GM11168 (cell line): ENCODE results near the gene GNPTG.

Source experiments
- in situ Hi-C: fragments of 300-500 bp; cut with MboI; formaldehyde crosslinking; loops from one replicate; pipeline ENCODE4 v1.12.0; 2022; ENCODE audit warnings: low sequenced_read_pairs; ENCODE audit not compliant: unreplicated experiment

The GNPTG gene

DNA sequence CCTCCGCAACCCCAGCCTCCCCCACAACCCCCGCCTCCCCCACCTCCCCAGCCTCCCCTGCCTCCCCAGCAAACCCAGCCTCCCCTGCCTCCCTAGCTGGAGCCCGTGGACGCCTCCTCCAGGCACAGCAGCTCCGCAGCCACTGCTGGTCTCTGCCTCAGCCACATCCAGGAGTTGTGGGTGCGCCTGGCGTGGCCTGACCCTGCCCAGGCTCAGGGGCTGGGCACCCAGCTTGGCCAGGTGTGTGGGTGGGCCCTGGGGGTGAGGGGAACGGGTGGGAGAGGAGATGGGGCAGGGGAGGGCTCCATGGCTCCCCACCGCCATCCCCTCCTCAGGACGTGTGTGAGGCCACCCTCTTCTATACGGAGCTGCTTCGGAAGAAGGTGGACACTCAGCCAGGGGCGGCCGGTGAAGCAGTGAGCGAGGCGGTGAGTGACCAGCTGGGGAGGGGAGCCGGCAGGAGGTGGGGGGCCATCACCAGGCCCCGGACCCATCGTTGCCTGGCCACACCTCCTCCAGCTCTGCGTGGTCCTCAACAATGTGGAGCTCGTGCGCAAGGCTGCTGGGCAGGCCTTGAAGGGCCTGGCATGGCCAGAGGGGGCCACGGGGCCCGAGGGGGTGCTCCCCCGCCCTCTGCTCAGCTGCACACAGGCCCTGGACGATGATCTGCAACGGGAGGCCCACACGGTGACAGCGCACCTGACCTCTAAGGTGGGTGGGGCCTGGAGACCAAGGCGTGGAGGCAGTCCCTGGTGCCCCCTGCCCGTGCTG is 5.9 kb upstream of the GNPTG start:
- in situ Hi-C loops, result no loop called here

DNA sequence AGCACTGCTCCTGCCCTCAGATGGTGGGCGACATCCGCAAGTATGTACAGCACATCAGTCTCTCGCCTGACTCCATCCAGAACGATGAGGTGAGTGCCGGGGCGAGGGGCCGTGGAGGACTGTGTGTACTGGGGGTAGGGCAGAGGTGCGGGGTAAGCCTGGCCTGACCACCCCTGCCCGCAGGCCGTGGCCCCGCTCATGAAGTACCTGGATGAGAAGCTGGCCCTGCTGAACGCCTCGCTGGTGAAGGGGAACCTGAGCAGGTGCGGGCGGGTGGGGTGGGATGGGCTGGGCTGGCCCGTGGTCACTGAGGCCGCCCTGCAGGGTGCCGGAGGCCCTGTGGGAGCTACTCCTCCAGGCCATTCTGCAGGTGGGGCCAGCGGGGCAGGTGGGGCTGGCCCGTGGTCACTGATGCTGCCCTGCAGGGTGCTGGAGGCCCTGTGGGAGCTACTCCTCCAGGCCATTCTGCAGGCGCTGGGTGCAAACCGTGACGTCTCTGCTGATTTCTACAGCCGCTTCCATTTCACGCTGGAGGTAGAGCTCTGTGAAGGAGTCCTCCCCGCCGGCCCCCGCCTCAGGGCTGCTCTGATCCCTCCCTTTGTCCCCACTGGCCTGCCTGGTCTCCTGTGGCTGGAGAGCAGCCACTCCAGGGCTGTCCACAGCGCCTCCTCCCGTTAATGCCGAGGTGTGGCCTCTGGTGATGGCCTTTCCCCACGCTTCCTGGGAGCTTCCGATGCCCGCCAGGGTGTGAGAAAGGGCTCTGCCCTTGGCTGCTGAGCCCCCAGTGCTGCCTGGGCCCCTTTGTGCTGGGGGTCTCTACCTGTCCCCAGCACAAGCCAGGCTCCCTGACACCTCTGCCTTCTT is 5.1 kb upstream of the GNPTG start:
- in situ Hi-C loops, result no loop called here

- in situ Hi-C loops, result no loop called here
Observed at GRCh38 chr16:1347286-1347855, 4.4 kb upstream of the GNPTG start.

- in situ Hi-C loops, result no loop called here
Observed at GRCh38 chr16:1347962-1348361, 3.8 kb upstream of the GNPTG start.

DNA sequence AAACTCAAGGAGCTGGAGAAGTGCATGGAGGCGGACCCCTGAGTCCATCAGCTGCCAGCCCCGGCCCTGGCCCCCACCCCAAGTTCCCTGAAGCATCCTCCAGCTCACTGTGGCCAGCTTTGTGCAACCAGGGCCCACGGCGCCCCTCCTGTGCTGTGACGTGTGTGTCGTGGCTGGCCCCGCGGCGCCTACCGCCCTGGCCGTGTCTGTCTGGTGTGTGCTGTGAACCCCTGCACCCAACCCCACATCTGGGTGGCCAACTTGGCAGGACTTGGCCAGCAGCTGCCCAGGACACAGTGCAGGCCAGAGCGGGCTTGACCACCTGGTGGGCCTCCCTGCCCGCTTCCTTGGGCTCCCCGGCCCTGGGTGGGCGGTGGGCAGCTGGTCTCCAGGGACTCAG is 3.3 kb upstream of the GNPTG start:
- in situ Hi-C loops, result no loop called here

- in situ Hi-C loops, result no loop called here
Observed at GRCh38 chr16:1348926-1349325, 2.8 kb upstream of the GNPTG start.

- in situ Hi-C loops, result no loop called here
Observed at GRCh38 chr16:1349351-1349750, 2.4 kb upstream of the GNPTG start.

DNA sequence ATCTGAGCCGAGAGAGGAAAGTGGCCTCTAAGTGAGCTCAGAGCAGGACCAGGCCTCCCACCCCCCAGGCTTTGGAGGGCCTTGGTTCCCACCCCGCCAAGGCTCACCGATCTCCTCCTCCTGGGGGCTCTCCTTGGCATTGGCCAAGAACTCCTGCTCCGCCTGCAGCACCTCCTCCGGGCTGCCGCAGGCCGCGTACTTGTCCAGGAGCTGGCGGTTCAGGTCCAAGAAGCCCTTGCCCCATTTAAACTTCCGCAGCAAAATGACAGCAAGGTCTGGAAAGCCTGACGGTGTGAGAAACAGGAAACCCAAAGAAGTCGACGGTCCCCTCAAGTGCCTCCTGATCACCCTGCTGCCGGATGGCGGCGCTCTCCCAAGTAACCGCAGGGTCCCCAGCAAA is 1.8 kb upstream of the GNPTG start:
- in situ Hi-C loops, result no loop called here

DNA sequence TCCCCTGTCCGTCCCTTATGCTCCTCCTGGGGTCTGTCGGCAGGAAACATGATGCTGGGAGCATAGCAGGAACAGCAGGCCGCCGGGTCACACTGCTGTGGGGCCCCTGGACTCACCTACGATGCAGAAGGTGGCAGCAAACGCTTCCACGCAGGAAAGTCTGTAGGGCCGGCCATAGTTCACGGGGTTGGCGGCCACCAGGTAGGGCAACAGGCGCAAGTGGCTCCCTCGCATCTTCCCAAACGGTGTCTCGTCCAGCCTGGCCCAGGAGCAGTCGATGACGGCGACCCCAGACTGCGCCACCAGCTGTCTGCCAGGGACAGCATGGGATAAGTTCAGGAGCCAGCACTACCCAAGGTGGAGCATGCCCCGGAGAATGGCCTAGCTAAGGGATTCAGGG is 1.0 kb upstream of the GNPTG start:
- in situ Hi-C loops, result no loop called here

GRCh38 chr16:1351215-1351581 is 533 bp upstream of the GNPTG start:
- in situ Hi-C loops, result no loop called here

DNA sequence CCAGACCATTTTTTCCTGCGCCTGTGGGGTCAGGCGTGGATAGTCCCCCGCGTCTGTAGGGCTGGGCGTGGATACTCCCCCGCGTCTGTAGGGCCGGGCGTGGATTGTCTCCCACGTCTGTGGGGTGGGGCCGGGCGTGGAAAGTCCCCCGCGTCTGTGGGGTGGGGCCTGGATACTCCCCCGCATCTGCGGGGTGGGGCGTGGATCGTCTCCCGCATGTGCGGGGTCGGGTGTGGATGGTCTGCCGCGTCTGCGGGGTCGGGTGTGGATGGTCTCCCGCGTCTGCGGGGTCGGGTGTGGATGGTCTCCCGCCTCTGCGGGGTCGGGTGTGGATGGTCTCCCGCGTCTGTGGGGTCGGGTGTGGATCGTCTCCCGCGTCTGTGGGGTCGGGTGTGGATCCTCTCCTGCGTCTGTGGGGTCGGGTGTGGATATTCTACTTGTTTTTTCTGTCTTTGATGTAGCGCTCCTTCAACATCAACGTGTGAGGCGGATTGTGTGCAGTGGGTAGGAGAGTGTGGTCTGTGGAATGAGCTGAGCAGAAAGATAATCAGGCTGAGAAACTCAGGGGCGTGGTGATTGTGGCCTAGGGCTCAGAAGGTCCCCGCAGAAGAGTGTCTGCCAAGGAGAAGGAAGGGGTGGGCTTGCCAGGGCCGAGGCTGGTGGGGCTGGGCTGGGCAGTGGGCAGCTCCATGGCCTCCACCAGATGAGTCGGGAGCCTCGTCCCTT is 3.2 kb downstream of the GNPTG start:
- in situ Hi-C loops, result no loop called here

DNA sequence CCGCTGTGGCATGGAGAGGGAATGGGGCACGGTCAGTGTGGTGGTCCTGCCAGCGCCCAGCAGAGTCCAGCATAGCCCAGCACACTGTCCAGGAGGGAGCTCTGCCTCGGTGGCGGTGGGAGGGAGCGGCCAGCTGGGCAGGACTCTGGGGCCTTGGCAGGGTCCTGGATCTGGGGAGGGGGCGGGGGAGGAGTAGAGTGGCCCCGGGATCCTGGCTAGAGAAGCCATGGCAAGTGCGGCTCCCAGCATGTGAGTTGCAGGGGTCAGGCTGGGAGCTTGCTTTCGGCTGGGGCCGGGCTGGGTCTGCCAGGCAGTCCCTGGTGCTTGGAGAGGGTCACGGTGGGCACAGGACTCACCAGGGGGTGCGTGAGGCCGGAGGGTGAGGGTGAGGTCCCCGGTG is 3.9 kb downstream of the GNPTG start:
- in situ Hi-C loops, result no loop called here

DNA sequence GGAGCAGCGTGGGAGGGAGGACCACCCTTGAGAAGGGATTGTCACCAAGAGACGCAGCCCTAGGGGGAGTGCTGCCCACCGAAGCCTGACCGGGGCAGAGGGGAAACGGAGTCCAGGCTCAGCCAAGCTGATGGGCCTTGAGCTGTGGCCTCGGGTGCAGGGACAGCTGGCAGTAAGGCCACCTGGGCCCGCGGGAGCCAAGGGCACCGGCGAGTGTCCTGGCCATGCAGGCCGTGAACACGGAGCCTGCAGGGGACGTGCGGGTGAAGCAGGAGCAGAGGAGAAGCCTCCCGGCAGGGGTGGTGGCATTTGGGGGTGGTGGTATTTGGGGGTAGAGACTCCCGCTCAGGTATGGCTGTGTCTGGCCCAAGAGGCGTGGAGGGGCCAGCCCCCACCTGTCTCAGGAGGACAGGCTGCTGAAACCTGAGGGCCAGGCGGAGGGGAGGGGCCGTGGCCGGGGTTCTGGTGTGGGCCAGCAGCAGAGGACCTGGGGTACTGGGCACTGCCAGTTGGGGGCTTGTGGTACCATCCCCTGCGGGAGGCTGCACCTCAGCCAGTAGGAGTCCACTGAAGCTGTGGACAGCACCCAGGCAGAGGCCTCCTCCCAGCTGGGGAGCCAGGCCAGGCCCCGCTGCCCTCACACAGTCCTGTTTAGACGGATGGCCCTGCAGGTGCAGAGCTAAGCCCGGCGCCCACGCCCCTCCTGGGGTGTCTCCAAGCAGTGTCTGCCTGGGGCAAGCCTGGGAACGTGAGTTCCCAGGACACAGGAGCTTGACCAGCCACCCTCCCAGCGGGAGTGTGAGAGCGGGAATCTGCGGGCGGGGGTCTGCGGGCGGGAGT is 4.5 kb downstream of the GNPTG start:
- in situ Hi-C loops, result no loop called here

GRCh38 chr16:1357906-1358566 is 6.3 kb downstream of the GNPTG start:
- in situ Hi-C loops, result no loop called here

- in situ Hi-C loops, result no loop called here
Observed at GRCh38 chr16:1361685-1362360, 10.1 kb downstream of the GNPTG start.

GRCh38 chr16:1362807-1363206 is 11.1 kb downstream of the GNPTG start:
- in situ Hi-C loops, result no loop called here

GRCh38 chr16:1363501-1364041 is 11.8 kb downstream of the GNPTG start:
- in situ Hi-C loops, result no loop called here

DNA sequence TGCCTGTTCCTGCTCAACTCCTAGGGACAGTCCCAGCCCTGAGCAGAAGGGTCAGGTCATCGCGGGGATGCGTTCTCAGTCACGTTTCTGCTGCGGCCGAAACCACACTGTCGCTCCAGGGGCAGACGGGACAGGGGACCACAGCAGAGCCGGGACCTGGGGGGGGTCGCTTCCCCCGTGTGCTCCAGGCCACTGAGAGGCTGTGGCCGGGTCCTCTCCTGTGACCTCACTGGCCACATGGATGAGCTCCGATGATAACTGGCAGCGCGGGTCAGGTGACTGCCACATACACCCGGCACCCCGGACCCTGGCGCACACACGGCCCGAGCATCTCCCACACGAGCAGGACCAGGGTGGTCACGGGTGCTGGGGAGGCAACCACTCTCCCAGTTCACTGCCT is 12.8 kb downstream of the GNPTG start:
- in situ Hi-C loops, result no loop called here
